Uterus (tissue), 4 donors: ENCODE measurements around the gene FLNB. TPM values are rescaled to one million over a fixed set of nuclear protein-coding genes. Genes with fewer than 3 reads are reported as not detected.

Experiments used
- DNase-seq, 2 donors: peaks; one replicate each; pipeline ENCODE4 v3.0.0-alpha.2; 2019 to 2020
- H3K27ac ChIP-seq, 2 donors: fragments of 200-600 bp; sonication (generic); 1 replicate in 1 of 2; 2 replicates in 1 of 2; pipeline ENCODE4 v1.5.1; 2016 to 2018
- H3K27me3 ChIP-seq, 2 donors: fragments of 200-600 bp; sonication (generic); one replicate each; pipeline ENCODE4 v1.5.1; 2018 to 2019; ENCODE audit warnings: control low read depth in 1 of 2
- H3K36me3 ChIP-seq, 2 donors: fragments of 200-600 bp; sonication (generic); one replicate each; pipeline ENCODE4 v1.5.1; 2019; ENCODE audit warnings: control low read depth in 1 of 2
- H3K4me1 ChIP-seq, 2 donors: fragments of 200-600 bp; sonication (generic); one replicate each; pipeline ENCODE4 v1.5.1; 2018 to 2019; ENCODE audit warnings: control low read depth in 1 of 2
- H3K4me3 ChIP-seq, 2 donors: fragments of 200-600 bp; sonication (generic); 1 replicate in 1 of 2; 2 replicates in 1 of 2; pipeline ENCODE4 v1.5.1; 2018 to 2019; ENCODE audit warnings: mild to moderate bottlenecking in 1 of 2
- H3K9me3 ChIP-seq, 2 donors: fragments of 200-600 bp; sonication (generic); one replicate each; pipeline ENCODE4 v1.5.1; 2019; ENCODE audit warnings: control low read depth in 1 of 2
- CTCF ChIP-seq, 4 experiments: fragments of 200-600 bp in 2 of 4; fragments of 450-650 bp in 2 of 4; sonication (generic) in 2 of 4; IDR thresholded peaks; one replicate each; pipeline ENCODE4 v1.5.1; 2016 to 2019; ENCODE audit warnings: antibody characterized with exemption in 4 of 4, mild to moderate bottlenecking in 2 of 4, moderate library complexity in 1 of 4
- POLR2A ChIP-seq, 2 donors: fragments of 450-650 bp; IDR thresholded peaks; one replicate each; pipeline ENCODE4 v1.6.1; 2016; ENCODE audit warnings: antibody characterized with exemption in 2 of 2, mild to moderate bottlenecking in 1 of 2, moderate library complexity in 1 of 2
- intact Hi-C: fragments of 100-400 bp; cut with DNase I; formaldehyde crosslinking; loops from one replicate; pipeline ENCODE4 v1.15.1; 2023; ENCODE audit warnings: low total_unique reads
- total RNA-seq, 4 donors: library from RNA; depleted of rRNA in 3 of 4; stranded (reverse); fragments of >200 nt in 3 of 4; gene quantifications; one replicate each; pipeline versions ENCODE4 v1.1.0 to v1.2.4, GENCODE V29; 2014 to 2023
- donor health status: DM: yes; HTN: yes; CAD: no.

Gene FLNB
- total RNA-seq, 4 donors from 2014 or later = 52.4 to 283 (median 148) TPM

GRCh38 chr3:58015520-58015915 is 7.3 kb downstream of the FLNB start:
- no peaks in the 10 kb centered on the region for H3K36me3 ChIP-seq
- DNase-seq = no peak
- H3K27ac ChIP-seq = peak overlapping the region; percentile 83 to 90
- no peak overlapping the region for H3K4me3 ChIP-seq
- TF ChIP-seq CTCF (IDR thresholded peaks at IDR 0.05) = no peak
- no peaks in the 10 kb centered on the region for H3K9me3 ChIP-seq
- H3K27me3 ChIP-seq = no peaks in the 10 kb centered on the region
- peaks cover 0 to 16% of the 10 kb centered on the region in 2 donors for H3K4me1 ChIP-seq
- intact Hi-C loops = no loop called here

- Histone ChIP-seq H3K4me1 (peaks cover 0 to 22% of the 10 kb centered on the region in 2 donors), H3K4me3 (no peak overlapping the region), H3K27me3 (no peaks in the 10 kb centered on the region), H3K36me3 (no peaks in the 10 kb centered on the region), H3K27ac (peak overlapping the region; percentile 83 to 90), H3K9me3 (no peaks in the 10 kb centered on the region)
- no peak for TF ChIP-seq POLR2A (IDR thresholded peaks at IDR 0.05)
- TF ChIP-seq CTCF (IDR thresholded peaks at IDR 0.05) = no peak
- intact Hi-C loops = no loop called here
- no peak for DNase-seq
Observed at GRCh38 chr3:58016710-58017109, 8.5 kb downstream of the FLNB start.

- intact Hi-C loops = no loop called here
- H3K27me3 ChIP-seq = no peaks in the 10 kb centered on the region
- H3K36me3 ChIP-seq = no peaks in the 10 kb centered on the region
- H3K27ac ChIP-seq = peak overlapping the region; percentile 83 to 90
- no peaks in the 10 kb centered on the region for H3K9me3 ChIP-seq
- peaks cover 0 to 22% of the 10 kb centered on the region in 2 donors for H3K4me1 ChIP-seq
- no peak for DNase-seq
- TF ChIP-seq POLR2A (IDR thresholded peaks at IDR 0.05) (no peak), CTCF (IDR thresholded peaks at IDR 0.05) (no peak)
- no peak overlapping the region for H3K4me3 ChIP-seq
Observed at GRCh38 chr3:58018892-58019742, 10.9 kb downstream of the FLNB start.

- Histone ChIP-seq H3K27me3 (no peaks in the 10 kb centered on the region), H3K4me1 (peaks cover 0 to 22% of the 10 kb centered on the region in 2 donors), H3K9me3 (no peaks in the 10 kb centered on the region), H3K4me3 (no peak overlapping the region), H3K27ac (peak overlapping the region; percentile 83 to 90), H3K36me3 (no peaks in the 10 kb centered on the region)
- TF ChIP-seq POLR2A (IDR thresholded peaks at IDR 0.05) (no peak), CTCF (IDR thresholded peaks at IDR 0.05) (no peak)
- intact Hi-C loops = no loop called here
- DNase-seq = no peak
Observed at GRCh38 chr3:58020783-58021071, 12.5 kb downstream of the FLNB start.

- TF ChIP-seq CTCF (IDR thresholded peaks at IDR 0.05) (no peak), POLR2A (IDR thresholded peaks at IDR 0.05) (no peak)
- Histone ChIP-seq H3K27me3 (no peaks in the 10 kb centered on the region), H3K9me3 (no peaks in the 10 kb centered on the region), H3K36me3 (no peaks in the 10 kb centered on the region), H3K4me1 (peaks cover 0 to 24% of the 10 kb centered on the region in 2 donors), H3K4me3 (no peak overlapping the region), H3K27ac (peak overlapping the region; percentile 83 to 90)
- intact Hi-C loops = no loop called here
- DNase-seq = no peak
Observed at GRCh38 chr3:58021072-58021959, 13.1 kb downstream of the FLNB start.
